HG03457 (cell line): ENCODE measurements around the gene GHRL.

Experiments used
- ATAC-seq: cut with Tn5 transposase; IDR thresholded peaks from one replicate; pipeline ENCODE4 v1.9.1; 2021; ENCODE audit warnings: moderate number of reproducible peaks; ENCODE audit not compliant: unreplicated experiment

GHRL gene

GRCh38 chr3:10292505-10293419, at the start of gene GHRL:
Gene GHRL, minus strand, starts transcription at chr3:10292947. Its CDS starts 2,767 bp downstream, at chr3:10290180.
- peak; percentile 79 for ATAC-seq

- no peak for ATAC-seq
Measured at GRCh38 chr3:10341901-10342398, 49.2 kb upstream of the GHRL start.

GRCh38 chr3:10340476-10340875, 47.7 kb upstream of the GHRL start:
- ATAC-seq, result no peak

- ATAC-seq, result no peak
Measured at GRCh38 chr3:10340046-10340445, 47.3 kb upstream of the GHRL start.

GRCh38 chr3:10339376-10339955, 46.7 kb upstream of the GHRL start:
- ATAC-seq, result no peak

- no peak for ATAC-seq
Measured at GRCh38 chr3:10338591-10339353, 46.0 kb upstream of the GHRL start.

- no peak for ATAC-seq
Measured at GRCh38 chr3:10338164-10338470, 45.4 kb upstream of the GHRL start.

- no peak for ATAC-seq
Measured at GRCh38 chr3:10337323-10338163, 44.8 kb upstream of the GHRL start.

GRCh38 chr3:10336761-10337160, 44.0 kb upstream of the GHRL start:
- no peak for ATAC-seq

- no peak for ATAC-seq
Measured at GRCh38 chr3:10335871-10336622, 43.3 kb upstream of the GHRL start.

GRCh38 chr3:10335190-10335738, 42.5 kb upstream of the GHRL start:
- ATAC-seq, result no peak

GRCh38 chr3:10334459-10334858, 41.7 kb upstream of the GHRL start:
- no peak for ATAC-seq

- no peak for ATAC-seq
Measured at GRCh38 chr3:10334042-10334441, 41.3 kb upstream of the GHRL start.

- no peak for ATAC-seq
Measured at GRCh38 chr3:10333349-10333650, 40.6 kb upstream of the GHRL start.

- ATAC-seq, result no peak
Measured at GRCh38 chr3:10332481-10333348, 40.0 kb upstream of the GHRL start.

- no peak for ATAC-seq
Measured at GRCh38 chr3:10331320-10331719, 38.6 kb upstream of the GHRL start.

GRCh38 chr3:10330319-10330718, 37.6 kb upstream of the GHRL start:
- ATAC-seq, result no peak

GRCh38 chr3:10329495-10330015, 36.8 kb upstream of the GHRL start:
- no peak for ATAC-seq
